Neutrophil (primary cell): ENCODE data around the gene LFNG.

Source experiments
- H3K27ac ChIP-seq: fragments of 200-600 bp; sonication (generic); 2 replicates; pipeline ENCODE4 v1.5.1; 2016; ENCODE audit warnings: mild to moderate bottlenecking, moderate library complexity
- H3K27me3 ChIP-seq: fragments of 200-600 bp; sonication (generic); 2 replicates; pipeline ENCODE4 v1.6.0; 2016; ENCODE audit warnings: mild to moderate bottlenecking
- H3K36me3 ChIP-seq: fragments of 200-600 bp; sonication (generic); 2 replicates; pipeline ENCODE4 v1.5.1; 2017
- H3K4me1 ChIP-seq, 2 experiments: fragments of 200-600 bp in 1 of 2; sonication (generic) in 1 of 2; 1 replicate in 1 of 2; 2 replicates in 1 of 2; pipeline versions ENCODE4 v1.5.1 to v1.6.1; 2013 to 2016; ENCODE audit warnings: low read depth in 1 of 2, low read length in 1 of 2, mild to moderate bottlenecking in 1 of 2, moderate library complexity in 1 of 2; ENCODE audit not compliant: control insufficient read depth in 1 of 2, insufficient read depth in 1 of 2
- H3K4me3 ChIP-seq, 2 experiments: fragments of 200-600 bp in 1 of 2; sonication (generic) in 1 of 2; 1 replicate in 1 of 2; 2 replicates in 1 of 2; pipeline ENCODE4 v1.5.1; 2013 to 2016; ENCODE audit warnings: low read depth in 1 of 2, low read length in 1 of 2, mild to moderate bottlenecking in 1 of 2, moderate library complexity in 1 of 2
- H3K9me3 ChIP-seq: fragments of 200-600 bp; sonication (generic); 2 replicates; pipeline ENCODE4 v1.5.1; 2016
- TF ChIP-seq, protein P1 (sequence below): fragments of 200-600 bp; sonication (generic); IDR thresholded peaks from 2 replicates; pipeline ENCODE4 v1.5.1; 2016; ENCODE audit warnings: antibody characterized with exemption

The LFNG gene, protein sequence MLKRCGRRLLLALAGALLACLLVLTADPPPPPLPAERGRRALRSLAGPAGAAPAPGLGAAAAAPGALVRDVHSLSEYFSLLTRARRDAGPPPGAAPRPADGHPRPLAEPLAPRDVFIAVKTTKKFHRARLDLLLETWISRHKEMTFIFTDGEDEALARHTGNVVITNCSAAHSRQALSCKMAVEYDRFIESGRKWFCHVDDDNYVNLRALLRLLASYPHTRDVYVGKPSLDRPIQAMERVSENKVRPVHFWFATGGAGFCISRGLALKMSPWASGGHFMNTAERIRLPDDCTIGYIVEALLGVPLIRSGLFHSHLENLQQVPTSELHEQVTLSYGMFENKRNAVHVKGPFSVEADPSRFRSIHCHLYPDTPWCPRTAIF

DNA sequence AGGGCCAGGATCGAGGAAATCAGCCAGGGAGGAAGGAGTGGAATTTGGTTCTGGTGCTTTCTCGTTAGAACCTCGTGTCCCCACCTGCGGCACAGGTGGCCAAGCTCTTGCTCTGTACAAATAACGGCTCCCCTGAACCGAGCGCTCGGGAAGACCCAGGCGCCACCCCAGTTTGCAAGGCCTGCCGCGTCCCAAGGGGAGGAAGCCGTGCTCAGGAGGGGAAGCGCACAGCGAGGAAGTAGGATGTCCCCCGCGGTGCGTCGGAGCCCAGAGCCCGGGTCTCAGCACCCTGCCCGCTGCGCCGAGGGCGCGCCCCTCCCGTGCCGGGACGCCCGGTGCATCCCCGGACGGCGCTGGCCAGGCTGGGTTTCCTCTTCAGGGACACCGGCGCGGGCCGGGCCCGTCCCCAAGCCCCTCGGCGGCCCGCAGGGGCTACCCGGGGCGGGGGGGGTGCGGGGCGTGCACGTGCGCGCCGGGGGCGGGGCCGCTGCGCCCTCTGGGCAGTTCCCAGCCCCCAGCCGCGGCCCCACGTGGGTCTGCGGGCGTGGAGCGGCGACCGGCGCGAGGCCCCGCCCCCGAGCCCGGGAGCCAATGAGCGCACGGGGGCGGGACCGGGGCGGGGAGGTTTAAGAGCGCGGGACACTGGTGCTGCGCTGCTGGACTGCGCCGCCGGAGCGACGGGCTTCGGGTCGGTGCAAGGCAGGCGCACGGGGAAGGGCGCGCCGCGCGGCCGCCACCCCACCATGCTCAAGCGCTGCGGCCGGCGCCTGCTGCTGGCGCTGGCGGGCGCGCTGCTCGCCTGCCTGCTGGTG is at the start of gene LFNG:
Gene LFNG (plus strand): TSS at position 656 of the 812 bp plus-strand sequence. CDS start 88 bp downstream, at position 744.
- TF ChIP-seq, protein P1, sequence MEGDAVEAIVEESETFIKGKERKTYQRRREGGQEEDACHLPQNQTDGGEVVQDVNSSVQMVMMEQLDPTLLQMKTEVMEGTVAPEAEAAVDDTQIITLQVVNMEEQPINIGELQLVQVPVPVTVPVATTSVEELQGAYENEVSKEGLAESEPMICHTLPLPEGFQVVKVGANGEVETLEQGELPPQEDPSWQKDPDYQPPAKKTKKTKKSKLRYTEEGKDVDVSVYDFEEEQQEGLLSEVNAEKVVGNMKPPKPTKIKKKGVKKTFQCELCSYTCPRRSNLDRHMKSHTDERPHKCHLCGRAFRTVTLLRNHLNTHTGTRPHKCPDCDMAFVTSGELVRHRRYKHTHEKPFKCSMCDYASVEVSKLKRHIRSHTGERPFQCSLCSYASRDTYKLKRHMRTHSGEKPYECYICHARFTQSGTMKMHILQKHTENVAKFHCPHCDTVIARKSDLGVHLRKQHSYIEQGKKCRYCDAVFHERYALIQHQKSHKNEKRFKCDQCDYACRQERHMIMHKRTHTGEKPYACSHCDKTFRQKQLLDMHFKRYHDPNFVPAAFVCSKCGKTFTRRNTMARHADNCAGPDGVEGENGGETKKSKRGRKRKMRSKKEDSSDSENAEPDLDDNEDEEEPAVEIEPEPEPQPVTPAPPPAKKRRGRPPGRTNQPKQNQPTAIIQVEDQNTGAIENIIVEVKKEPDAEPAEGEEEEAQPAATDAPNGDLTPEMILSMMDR = peak; percentile 51
- H3K4me1 ChIP-seq = peaks cover 51 to 54% of the 10 kb centered on the region in 2 experiments

DNA sequence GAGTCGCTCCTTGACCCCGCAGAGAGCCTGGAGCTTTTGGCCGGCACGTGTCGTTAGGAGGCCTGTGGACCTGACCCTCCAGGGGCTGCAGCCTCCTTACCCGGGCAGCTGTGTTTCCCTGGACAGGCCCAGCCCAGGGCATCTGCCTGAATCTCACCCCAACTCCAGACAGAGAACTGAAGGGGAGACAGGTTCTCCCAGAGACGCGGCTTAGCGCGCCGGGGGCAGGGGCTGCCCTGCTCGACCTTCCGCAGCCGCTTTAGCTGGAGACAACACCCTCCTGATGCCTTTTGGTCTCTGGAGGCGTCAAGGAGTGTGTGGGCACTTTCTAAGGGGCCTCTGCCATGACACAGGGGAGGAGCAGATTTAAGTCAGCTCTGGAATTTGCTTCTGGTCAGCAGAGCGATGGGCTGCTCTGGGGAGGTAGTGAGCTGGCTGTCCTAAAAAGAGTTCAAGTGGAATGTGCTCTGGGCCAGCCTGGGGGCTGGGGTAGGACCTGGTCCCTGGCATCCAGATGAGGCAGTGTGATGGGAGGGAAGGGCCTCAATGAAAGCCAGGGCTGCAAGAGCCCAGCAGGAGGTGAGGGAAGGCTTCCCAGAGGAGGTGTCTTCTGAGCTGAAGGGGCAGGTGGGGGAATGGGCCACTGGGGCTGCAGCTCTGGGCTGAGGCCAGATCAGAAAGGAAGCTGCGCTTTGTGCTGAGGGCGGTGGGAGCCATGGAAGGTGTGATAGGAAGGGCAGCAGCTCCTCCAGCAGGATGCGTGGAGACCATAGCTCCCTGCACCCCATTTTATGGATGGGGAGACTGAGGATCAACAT is 49.2 kb upstream of the LFNG start:
- H3K4me1 ChIP-seq = peaks cover 23 to 31% of the 10 kb centered on the region in 2 experiments

More for the DNA sequence above, at the start of gene LFNG:
- no peaks in the 10 kb centered on the region for H3K36me3 ChIP-seq
- H3K27ac ChIP-seq = peak within 1 kb of the TSS; percentile 60
- peaks cover 71% of the 10 kb centered on the region for H3K27me3 ChIP-seq
- H3K9me3 ChIP-seq = no peaks in the 10 kb centered on the region
- peak within 1 kb of the TSS; percentile 69 to 70 for H3K4me3 ChIP-seq

DNA sequence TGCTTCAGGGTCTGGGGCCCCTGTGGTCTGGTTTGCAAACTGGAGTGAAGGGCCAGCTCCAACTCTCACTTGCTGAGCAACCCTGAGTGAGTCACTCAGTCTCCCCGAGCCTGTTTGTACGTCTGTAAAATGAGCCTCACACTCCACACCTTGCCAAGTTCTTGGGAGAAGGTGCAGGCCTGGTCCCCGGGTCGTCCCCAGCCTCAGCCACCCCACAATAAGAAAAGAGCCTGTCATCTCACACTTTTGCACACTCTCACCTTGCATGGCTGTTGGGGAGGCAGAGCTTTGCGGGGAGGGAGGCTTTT is 48.6 kb upstream of the LFNG start:
- H3K27me3 ChIP-seq = peaks cover 9% of the 10 kb centered on the region
- no peaks in the 10 kb centered on the region for H3K36me3 ChIP-seq
- no peak overlapping the region for H3K27ac ChIP-seq

More for the DNA sequence above, 49.2 kb upstream of the LFNG start:
- H3K36me3 ChIP-seq = no peaks in the 10 kb centered on the region
- H3K27me3 ChIP-seq = peaks cover 9% of the 10 kb centered on the region
- TF ChIP-seq, protein P1 = no peak
- H3K9me3 ChIP-seq = no peaks in the 10 kb centered on the region
- no peak overlapping the region for H3K4me3 ChIP-seq
- H3K27ac ChIP-seq = peak overlapping the region; percentile 30

DNA sequence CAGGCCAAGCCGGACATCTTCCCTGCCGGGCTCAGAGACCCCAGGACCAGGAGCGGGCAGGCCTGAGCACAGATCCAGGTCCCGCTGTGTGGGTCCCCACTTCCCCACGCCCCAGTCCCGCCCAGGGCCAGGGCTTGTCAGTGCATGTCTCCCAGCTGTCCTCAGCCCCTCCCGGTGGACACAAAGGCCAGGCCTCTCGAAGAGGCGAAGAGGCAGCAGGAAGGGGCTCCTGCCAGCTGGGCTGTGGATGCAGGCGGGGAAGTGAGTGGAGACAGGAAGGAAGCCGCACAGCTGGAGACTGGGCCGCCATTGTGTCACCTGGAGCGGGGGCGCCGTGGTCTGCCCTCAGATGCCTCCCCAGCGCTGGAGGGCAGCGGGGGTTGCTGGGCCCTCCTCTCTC is 48.2 kb upstream of the LFNG start:
- TF ChIP-seq, protein P1 = no peak
- no peaks in the 10 kb centered on the region for H3K9me3 ChIP-seq
- H3K27me3 ChIP-seq = peaks cover 9% of the 10 kb centered on the region
- no peaks in the 10 kb centered on the region for H3K36me3 ChIP-seq
- H3K4me3 ChIP-seq = no peak overlapping the region
- H3K4me1 ChIP-seq = peaks cover 23 to 31% of the 10 kb centered on the region in 2 experiments
- no peak overlapping the region for H3K27ac ChIP-seq

More for the DNA sequence above, 48.6 kb upstream of the LFNG start:
- Histone ChIP-seq H3K9me3 (no peaks in the 10 kb centered on the region), H3K4me1 (peaks cover 23 to 31% of the 10 kb centered on the region in 2 experiments), H3K4me3 (no peak overlapping the region)
- TF ChIP-seq, protein P1 = no peak

DNA sequence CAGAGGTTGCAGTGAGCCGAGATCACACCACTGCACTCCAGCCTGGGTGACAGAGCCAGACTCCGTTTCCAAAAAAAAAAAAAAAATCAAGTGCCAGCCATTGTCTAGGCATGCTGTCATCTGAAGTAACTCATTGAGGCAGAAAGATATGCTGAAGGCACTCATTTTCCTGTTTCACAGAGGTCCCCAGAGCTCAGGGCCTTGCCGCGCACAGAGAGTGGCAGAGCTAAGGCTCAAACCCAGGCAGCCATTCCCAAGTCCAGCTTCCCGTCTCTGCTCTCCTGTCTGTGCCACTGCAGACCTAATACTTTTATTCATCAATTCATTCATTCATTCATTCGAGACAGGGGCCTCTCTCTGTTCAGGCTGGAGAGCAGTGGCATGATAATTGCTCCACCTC is 46.8 kb upstream of the LFNG start:
- Histone ChIP-seq H3K27ac (no peak overlapping the region), H3K27me3 (peaks cover 21% of the 10 kb centered on the region), H3K4me3 (no peak overlapping the region), H3K9me3 (no peaks in the 10 kb centered on the region), H3K4me1 (peaks cover 19 to 30% of the 10 kb centered on the region in 2 experiments), H3K36me3 (no peaks in the 10 kb centered on the region)
- TF ChIP-seq, protein P1 = no peak
